HAP-1 (cell line): ENCODE results near the gene RAPGEF2.
"Not testable (repeated sequence)": the region's sequence is repeated elsewhere in the genome, so short reads cannot be mapped to it uniquely, and the experiment has no call there.

Source experiments
- DNase-seq, 2 experiments: peaks; one replicate each; pipeline ENCODE4 v3.0.0-alpha.2; 2016 to 2020; ENCODE audit warnings: low spot score in 2 of 2
- H3K27me3 ChIP-seq: fragments of 250-450 bp; sonication (Bioruptor Pico); 2 replicates; pipeline ENCODE4 v1.5.1; 2020; ENCODE audit warnings: low read depth, mild to moderate bottlenecking, moderate library complexity
- H3K36me3 ChIP-seq: fragments of 250-450 bp; sonication (Bioruptor Pico); replicated peaks from 2 replicates; pipeline ENCODE4 v1.5.1; 2020; ENCODE audit warnings: mild to moderate bottlenecking
- H3K4me1 ChIP-seq: fragments of 250-450 bp; sonication (Bioruptor Pico); 2 replicates; pipeline ENCODE4 v1.5.1; 2020; ENCODE audit warnings: mild to moderate bottlenecking
- H3K4me3 ChIP-seq: fragments of 250-450 bp; sonication (Bioruptor Pico); 2 replicates; pipeline ENCODE4 v1.5.1; 2020; ENCODE audit warnings: mild to moderate bottlenecking, moderate library complexity
- H3K9me3 ChIP-seq: fragments of 250-450 bp; sonication (Bioruptor Pico); 2 replicates; pipeline ENCODE4 v1.5.1; 2020; ENCODE audit warnings: mild to moderate bottlenecking, moderate library complexity
- in situ Hi-C: fragments of 300-500 bp; cut with MboI; formaldehyde crosslinking; loops from 3 replicates; pipeline ENCODE4 v1.14.3; 2020; ENCODE audit warnings: low sequenced_read_pairs, inconsistent platforms, mixed read lengths

The RAPGEF2 gene

DNA sequence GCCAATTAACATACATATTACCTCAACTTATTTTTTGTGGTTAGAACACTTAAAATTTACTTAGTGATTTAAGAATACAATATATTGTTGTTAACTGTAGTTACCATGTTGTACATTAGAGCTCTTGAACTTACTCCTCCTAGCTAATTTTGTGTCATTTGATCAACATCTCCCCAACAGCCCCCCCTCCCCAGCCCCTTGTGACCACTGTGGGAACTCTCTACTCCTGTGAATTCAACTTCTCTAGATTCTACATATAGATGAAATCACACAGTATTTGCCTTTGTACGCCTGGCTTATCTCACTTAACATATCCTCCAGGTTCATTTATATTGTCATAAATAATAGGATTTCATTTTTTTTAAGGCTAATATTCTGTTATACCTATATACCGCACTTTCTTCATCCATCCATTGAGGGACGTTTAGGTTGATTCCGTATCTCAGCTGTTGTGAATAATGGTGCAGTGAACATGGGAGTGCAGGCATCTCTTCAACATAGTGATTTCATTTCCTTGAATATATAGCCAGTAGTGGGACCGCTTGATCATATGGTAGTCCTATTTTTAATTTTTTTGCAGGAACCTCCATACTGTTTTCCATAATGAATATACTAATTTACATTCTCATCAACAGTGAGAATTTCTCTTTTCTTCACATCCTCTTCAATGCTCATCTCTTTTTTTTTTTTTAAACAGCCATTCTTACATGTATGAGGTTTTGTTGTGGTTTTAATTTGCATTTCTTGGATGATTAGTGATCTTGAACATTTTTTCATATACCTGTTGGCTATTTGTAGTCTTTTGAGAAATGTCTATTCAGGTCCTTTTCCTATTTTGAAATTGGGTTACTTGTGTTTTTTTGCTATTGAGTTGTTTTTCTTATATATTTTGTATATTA lies 66.8 kb downstream of the RAPGEF2 start:
- in situ Hi-C loops, result loop anchor here (10.0 kb wide), 2 partner anchors 305 to 325 kb away; no protein-coding TSS in a partner anchor
- Histone ChIP-seq H3K4me3 (no peak overlapping the region), H3K27me3 (no peaks in the 10 kb centered on the region), H3K9me3 (no peaks in the 10 kb centered on the region), H3K4me1 (no peaks in the 10 kb centered on the region), H3K36me3 (no peaks in the 10 kb centered on the region)
- no peak for DNase-seq

DNA sequence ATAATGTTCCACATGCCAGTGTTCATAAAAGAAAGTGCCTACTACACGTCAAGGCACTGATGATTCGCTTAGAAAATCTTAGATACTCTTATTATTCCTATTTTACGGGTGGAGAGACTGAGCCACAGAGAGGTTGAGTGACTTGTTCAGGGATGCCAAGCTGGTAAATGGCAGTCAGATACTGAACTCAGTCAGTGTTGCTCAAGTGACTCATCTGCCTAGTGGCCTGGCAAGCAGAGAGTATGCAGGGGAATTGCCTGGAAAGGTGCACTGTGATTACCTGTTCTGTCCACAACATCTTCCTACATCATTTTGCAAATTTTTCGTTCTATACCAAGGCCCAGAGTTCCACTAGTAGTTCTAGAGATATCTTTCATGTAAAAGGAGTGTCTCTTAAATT lies 68.4 kb downstream of the RAPGEF2 start:
- in situ Hi-C loops, result loop anchor here (10.0 kb wide), 1 partner anchor 326 kb away; no protein-coding TSS in a partner anchor

DNA sequence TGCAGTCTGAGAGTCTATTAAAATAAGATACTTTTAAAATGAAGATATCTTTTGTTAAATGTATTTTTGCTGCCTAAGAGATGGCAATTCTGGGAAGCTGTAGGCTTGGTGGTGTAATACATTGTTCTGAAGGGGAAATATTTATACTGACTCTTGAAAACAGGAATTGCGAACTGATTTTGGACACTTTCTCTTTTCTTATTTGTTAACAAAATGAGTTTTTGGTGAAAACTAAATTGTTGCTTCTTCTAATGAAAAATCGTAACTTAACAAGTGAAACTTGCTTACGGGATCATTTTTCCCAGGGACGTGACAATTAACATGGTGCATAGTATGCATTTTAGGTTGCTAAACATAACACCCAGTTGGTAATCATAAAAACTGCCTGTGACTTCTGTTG lies 71.0 kb downstream of the RAPGEF2 start:
- in situ Hi-C loops, result loop anchor here (10.0 kb wide), 1 partner anchor 329 kb away; no protein-coding TSS in a partner anchor
- H3K4me3 ChIP-seq, result no peak overlapping the region
- H3K27me3 ChIP-seq, result no peaks in the 10 kb centered on the region
- no peaks in the 10 kb centered on the region for H3K9me3 ChIP-seq
- no peaks in the 10 kb centered on the region for H3K36me3 ChIP-seq
- no peak for DNase-seq
- peaks cover 11% of the 10 kb centered on the region for H3K4me1 ChIP-seq

More for the DNA sequence above, 68.4 kb downstream of the RAPGEF2 start:
- no peak overlapping the region for H3K4me3 ChIP-seq
- no peaks in the 10 kb centered on the region for H3K9me3 ChIP-seq
- no peaks in the 10 kb centered on the region for H3K27me3 ChIP-seq
- H3K4me1 ChIP-seq, result peaks cover 11% of the 10 kb centered on the region
- DNase-seq, result no peak
- H3K36me3 ChIP-seq, result no peaks in the 10 kb centered on the region

DNA sequence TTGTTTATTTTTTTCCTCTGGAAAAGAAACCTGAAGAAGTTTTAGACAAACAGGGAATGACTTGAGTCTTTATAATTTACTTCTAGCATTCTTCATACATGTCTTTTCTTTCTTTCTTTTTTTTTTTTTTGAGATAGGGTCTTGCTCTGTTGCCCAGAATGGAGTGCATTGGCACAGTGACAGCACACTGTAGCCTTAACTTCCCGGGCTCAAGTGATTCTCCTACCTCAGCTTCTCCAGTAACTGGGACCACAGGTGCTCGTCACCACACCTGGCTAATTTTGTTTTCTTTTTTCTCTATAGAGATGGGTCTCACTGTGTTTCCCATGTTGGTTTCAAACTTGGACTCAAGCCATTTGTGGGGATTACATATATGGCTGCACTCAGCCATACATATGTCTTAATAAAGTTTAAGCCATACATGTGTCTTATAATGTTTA lies 71.8 kb downstream of the RAPGEF2 start:
- Histone ChIP-seq H3K9me3 (no peaks in the 10 kb centered on the region), H3K36me3 (no peaks in the 10 kb centered on the region), H3K4me1 (peaks cover 11% of the 10 kb centered on the region), H3K4me3 (no peak overlapping the region), H3K27me3 (no peaks in the 10 kb centered on the region)
- in situ Hi-C loops, result loop anchor here (10.0 kb wide), 1 partner anchor 330 kb away; no protein-coding TSS in a partner anchor
- no peak for DNase-seq

DNA sequence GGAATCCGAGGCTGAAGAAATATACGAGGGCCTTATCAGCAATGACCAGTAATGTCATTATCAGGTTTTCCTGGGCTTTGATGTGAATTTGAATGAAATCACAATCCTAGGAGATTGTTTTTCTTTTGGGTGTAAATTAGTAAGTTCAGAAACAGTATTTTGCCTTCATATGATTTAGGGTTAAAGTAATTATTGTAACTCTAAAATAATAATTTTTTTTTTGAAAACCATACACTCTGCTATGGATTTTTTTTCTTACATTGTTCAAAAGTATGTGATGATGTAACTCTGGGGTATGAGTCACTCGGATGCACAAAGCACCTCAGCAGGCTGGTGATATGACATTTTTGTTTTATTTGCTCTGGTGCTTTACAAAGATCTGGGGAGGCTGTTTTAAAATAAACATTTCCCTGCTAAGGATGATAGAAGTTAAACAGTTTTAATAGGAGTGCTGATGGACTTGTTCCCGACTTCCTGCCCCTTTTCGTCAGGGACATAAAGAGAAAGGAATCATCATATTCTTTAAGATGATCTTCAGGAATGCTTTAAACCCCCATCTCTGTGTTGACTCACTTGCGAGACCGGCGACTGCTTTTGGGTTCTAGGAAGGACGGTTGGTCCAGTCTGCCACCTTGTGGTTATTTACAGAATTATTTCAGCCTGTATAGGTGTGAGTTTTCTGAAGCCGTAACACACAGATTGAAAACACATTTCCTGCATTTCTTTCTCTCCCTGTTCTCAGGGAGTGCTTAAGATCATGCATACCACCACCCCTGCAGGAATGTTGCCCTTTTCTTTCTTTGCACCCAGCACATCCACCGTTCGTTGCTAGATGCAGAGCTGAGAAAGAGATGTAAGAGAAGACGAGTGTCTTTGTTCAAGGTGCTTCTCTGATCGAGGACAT lies 72.5 kb downstream of the RAPGEF2 start:
- in situ Hi-C loops, result loop anchor here (10.0 kb wide), 1 partner anchor 331 kb away; no protein-coding TSS in a partner anchor
- H3K36me3 ChIP-seq, result no peaks in the 10 kb centered on the region
- H3K27me3 ChIP-seq, result no peaks in the 10 kb centered on the region
- DNase-seq, result peak; percentile 79
- no peak overlapping the region for H3K4me3 ChIP-seq
- H3K9me3 ChIP-seq, result no peaks in the 10 kb centered on the region
- H3K4me1 ChIP-seq, result peaks cover 11% of the 10 kb centered on the region

DNA sequence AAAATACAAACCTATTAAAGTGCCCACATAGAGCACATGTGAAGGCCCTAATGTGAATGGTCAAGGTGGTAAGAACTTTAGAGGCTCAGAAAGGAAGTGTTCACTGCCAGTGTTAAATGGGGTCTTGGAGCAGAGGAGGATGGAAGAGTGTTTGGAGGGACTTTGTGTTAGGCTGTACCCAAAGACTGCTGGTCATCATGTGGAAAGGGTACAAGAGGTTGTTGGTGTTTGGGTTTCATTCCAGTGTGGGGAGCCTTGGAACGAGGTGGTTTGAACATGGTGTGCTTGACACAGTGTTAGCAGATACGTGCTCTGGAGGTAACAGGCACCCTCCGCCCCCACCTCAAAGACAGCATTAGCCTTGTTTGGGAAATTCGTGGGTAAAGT lies 73.1 kb downstream of the RAPGEF2 start:
- Histone ChIP-seq H3K4me1 (peaks cover 11% of the 10 kb centered on the region), H3K27me3 (no peaks in the 10 kb centered on the region), H3K36me3 (no peaks in the 10 kb centered on the region), H3K9me3 (no peaks in the 10 kb centered on the region), H3K4me3 (no peak overlapping the region)
- DNase-seq, result no peak
- in situ Hi-C loops, result loop anchor here (10.0 kb wide), 1 partner anchor 331 kb away; no protein-coding TSS in a partner anchor

DNA sequence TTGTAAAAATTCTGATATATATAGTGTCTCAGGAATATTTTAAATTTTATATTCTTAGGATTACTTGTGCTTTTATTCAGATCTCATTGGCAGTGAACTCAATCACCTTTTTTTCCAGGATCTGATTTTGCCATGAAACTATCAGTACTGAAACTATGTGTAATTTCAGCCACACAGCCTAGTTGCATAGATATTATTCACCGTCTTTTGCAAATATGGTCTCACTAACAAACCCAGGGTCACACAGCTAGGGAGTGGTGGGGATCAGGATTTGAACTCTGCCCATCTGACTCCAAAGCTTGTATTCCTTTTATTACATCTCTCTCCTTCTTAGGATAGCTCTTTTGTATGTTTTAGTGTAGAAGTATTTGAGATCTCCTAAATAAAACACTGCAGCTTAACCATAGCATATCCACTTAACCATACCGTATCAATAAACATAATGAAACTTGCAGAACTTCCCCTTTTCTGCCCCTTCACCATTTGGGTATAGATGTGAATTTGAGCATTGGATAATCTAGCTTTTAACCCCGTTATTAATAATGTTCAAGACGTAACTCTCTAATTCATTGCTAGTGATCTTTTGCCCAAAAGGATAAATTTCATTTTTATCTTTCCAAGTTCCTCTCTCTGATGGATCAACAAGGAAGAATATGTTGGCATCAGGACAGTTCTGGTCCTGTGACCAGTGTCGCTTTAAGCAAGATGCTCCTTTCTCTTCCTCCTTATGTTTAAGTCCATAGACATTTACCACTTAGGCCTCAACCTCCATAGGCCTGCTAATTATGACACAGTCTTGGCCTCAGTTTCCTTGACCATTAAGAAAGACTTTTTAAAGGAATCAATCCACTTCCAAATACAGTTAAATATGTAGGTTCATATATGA lies 74.6 kb downstream of the RAPGEF2 start:
- Histone ChIP-seq H3K4me3 (no peak overlapping the region), H3K4me1 (peaks cover 11% of the 10 kb centered on the region), H3K27me3 (no peaks in the 10 kb centered on the region)

DNA sequence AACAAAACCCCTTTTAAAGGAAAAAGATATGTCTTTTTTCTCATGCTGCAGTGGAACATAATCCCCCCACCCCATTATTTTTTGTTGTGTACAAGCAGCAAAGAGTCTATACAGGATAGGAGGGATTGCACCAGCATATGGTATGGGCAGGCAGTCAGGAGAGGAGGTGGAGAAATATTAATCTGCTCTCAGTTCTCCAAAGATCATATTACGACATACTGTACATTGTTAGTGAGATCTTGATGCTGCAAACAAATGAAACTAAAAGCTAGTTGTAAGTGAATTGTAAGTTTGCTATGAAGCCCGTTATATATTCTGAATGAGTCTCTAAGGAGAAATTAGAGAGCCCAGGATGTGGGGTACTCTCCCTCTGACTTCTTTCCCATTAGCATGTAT lies 75.3 kb downstream of the RAPGEF2 start:
- no peaks in the 10 kb centered on the region for H3K36me3 ChIP-seq
- in situ Hi-C loops, result loop anchor here (10.0 kb wide), 1 partner anchor 333 kb away; no protein-coding TSS in a partner anchor
- no peak for DNase-seq
- H3K27me3 ChIP-seq, result no peaks in the 10 kb centered on the region
- H3K4me3 ChIP-seq, result no peak overlapping the region
- peaks cover 11% of the 10 kb centered on the region for H3K4me1 ChIP-seq
- no peaks in the 10 kb centered on the region for H3K9me3 ChIP-seq

More for the DNA sequence above, 74.6 kb downstream of the RAPGEF2 start:
- H3K36me3 ChIP-seq, result no peaks in the 10 kb centered on the region
- no peaks in the 10 kb centered on the region for H3K9me3 ChIP-seq
- no peak for DNase-seq
- in situ Hi-C loops, result loop anchor here (10.0 kb wide), 1 partner anchor 333 kb away; no protein-coding TSS in a partner anchor

DNA sequence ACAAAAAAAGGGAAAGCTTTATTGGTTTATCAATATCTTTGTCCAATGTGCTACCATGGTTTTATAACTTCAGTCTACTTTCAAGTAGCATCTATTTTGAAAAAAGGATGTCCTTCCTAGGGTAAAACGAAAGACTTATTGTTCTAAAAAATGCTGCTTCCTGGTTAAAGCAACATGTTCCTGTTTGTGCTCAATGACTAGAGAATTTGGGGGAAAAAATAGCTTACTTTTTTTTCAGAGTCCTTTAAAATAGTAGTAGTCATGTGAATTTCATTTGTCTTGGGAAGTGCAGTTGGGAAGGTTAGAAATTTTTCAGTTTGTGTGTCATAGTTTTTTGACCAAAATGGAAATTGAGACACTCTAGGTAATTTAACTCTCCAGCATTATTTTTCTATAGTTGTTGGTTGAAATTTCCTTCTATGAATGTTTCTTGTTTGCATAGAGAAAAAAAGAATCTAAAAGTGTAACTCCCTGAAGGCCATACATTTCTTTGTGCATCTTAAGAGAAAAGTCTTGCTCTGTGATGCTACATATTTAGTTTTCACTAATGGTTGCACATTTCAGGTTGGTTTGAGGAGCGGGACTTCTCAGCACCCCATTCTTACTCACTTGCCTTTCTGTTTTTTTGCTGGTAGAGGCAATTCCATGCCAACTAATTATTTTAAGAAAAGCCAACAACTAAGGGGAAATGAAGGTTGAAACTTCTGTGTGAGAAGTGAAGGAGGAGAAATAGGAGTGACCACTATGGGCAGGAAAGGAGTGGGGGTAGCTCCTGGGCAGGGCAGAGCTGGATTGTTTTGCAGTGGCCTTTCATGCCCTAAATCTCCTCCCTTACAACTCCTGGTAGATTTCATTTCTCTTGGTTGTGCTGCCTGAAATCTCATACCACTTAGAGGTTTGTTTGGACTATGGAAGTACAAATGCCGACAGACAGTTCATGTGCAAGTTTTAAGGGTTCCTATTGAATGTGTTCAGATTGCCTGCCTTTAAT lies 76.4 kb downstream of the RAPGEF2 start:
- H3K4me3 ChIP-seq, result no peak overlapping the region
- peaks cover 11% of the 10 kb centered on the region for H3K4me1 ChIP-seq
- H3K9me3 ChIP-seq, result no peaks in the 10 kb centered on the region
- H3K27me3 ChIP-seq, result no peaks in the 10 kb centered on the region
- no peak for DNase-seq
- H3K36me3 ChIP-seq, result no peaks in the 10 kb centered on the region
- in situ Hi-C loops, result loop anchor here (10.0 kb wide), 1 partner anchor 334 kb away; no protein-coding TSS in a partner anchor

DNA sequence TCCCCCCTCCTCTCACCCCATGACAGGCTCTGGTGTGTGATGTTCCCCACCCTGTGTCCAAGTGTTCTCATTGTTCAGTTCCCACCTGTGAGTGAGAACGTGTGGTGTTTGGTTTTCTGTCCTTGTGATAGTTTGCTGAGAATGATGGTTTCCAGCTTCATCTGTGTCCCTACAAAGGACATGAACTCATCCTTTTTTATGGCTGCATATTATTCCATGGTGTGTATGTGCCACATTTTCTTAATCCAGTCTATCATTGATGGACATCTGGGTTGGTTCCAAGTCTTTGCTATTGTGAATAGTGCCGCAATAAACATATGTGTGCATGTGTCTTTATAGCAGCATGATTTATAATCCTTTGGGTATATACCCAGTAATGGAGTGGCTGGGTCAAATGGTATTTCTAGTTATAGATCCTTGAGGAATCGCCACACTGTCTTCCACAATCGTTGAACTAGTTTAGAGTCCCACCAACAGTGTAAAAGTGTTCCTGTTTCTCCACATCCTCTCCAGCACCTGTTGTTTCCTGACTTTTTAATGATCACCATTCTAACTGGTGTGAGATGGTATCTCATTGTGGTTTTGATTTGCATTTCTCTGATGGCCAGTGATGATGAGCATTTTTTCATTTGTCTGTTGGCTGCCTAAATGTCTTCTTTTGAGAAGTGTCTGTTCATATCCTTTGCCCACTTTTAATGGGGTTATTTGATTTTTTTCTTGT lies 81.2 kb downstream of the RAPGEF2 start:
- H3K27me3 ChIP-seq, in situ Hi-C loops, H3K9me3 ChIP-seq, H3K36me3 ChIP-seq, H3K4me1 ChIP-seq, DNase-seq, H3K4me3 ChIP-seq: not testable (repeated sequence)

DNA sequence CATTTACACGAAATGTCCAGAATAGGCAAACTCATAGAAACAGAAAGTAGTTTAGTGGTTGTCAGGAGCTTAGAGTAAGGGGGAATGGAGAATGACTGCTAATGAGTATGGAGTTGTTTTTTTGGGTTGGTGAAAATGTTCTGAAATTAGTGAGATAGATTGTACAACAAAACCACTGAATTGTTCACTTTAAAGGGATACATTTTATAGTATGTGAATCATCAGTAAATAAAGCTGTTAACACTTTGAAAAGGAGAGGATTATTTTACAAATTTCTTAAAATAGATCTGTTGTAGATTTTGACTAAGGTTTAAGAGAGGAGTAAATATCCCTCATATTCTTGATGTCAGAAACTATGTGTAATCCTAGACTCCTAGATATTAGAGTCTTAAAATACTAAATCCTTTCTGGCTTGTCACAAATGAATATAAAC lies 82.7 kb downstream of the RAPGEF2 start:
- Histone ChIP-seq H3K9me3 (no peaks in the 10 kb centered on the region), H3K36me3 (no peaks in the 10 kb centered on the region), H3K27me3 (no peaks in the 10 kb centered on the region), H3K4me1 (no peaks in the 10 kb centered on the region; the same call in 1 of the 2 replicates), H3K4me3 (no peak overlapping the region)
- in situ Hi-C loops, result no loop called here
- DNase-seq, result no peak
